ENCODE results near the gene RPL13. TPM values are rescaled to one million over a fixed set of nuclear protein-coding genes. Genes with fewer than 3 reads are reported as not detected.

The RPL13 gene
- total and polyA plus RNA-seq, 2 of the 13 experiments (the other 11 are each of a cell fraction or from before 2014, with no cell fraction given): 2,988 to 4,411 TPM

DNA sequence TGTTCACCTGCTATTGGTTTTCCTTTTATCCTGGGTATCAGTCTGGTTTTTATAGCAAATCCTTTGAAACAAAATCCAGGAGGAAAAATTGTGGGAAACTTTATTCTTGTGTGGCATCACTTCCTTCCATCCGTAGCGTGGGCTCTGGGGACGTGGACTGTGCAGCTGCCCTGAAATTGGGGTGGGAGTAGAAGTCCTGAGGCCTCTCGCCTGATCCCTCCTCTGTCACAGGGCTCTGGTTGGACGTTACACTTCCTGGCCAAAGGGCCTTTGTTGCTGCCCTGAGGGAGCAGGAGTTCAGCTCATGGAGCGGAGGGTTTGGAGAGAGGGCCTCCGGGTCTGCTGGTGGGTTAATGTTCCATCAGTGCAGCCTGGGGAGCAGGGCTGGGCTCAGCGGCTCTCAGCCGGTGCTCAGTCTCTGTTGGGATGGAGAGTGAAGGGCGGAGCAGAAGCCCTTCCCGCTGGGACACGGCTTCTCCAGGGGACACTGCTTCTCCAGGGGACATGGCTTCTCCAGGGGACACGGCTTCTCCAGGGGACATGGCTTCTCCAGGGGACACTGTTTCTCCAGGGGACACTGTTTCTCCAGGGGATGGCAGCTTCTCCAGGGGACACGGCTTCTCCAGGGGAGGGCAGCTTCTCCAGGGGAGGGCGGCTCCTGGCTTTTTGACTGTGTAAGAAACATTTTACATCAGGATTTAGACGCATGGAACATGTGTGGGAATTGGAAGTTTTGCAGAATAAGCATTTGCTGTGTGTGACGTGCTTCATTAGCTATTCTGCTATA lies 15.2 kb upstream of the RPL13 start (continued):
- TF ChIP-seq, protein P1, sequence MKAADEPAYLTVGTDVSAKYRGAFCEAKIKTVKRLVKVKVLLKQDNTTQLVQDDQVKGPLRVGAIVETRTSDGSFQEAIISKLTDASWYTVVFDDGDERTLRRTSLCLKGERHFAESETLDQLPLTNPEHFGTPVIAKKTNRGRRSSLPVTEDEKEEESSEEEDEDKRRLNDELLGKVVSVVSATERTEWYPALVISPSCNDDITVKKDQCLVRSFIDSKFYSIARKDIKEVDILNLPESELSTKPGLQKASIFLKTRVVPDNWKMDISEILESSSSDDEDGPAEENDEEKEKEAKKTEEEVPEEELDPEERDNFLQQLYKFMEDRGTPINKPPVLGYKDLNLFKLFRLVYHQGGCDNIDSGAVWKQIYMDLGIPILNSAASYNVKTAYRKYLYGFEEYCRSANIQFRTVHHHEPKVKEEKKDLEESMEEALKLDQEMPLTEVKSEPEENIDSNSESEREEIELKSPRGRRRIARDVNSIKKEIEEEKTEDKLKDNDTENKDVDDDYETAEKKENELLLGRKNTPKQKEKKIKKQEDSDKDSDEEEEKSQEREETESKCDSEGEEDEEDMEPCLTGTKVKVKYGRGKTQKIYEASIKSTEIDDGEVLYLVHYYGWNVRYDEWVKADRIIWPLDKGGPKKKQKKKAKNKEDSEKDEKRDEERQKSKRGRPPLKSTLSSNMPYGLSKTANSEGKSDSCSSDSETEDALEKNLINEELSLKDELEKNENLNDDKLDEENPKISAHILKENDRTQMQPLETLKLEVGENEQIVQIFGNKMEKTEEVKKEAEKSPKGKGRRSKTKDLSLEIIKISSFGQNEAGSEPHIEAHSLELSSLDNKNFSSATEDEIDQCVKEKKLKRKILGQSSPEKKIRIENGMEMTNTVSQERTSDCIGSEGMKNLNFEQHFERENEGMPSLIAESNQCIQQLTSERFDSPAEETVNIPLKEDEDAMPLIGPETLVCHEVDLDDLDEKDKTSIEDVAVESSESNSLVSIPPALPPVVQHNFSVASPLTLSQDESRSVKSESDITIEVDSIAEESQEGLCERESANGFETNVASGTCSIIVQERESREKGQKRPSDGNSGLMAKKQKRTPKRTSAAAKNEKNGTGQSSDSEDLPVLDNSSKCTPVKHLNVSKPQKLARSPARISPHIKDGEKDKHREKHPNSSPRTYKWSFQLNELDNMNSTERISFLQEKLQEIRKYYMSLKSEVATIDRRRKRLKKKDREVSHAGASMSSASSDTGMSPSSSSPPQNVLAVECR (CRISPR knock-in tag; IDR thresholded peaks at IDR 0.05; ENCODE audit: borderline replicate concordance): 0 out of 2 replicates have a peak, but pooled peaks have one; percentile 63
- no peak for TF ChIP-seq ZNF615 (CRISPR knock-in tag; IDR thresholded peaks at IDR 0.05; ENCODE audit: borderline replicate concordance)
- TF ChIP-seq RARA (CRISPR knock-in tag; IDR thresholded peaks at IDR 0.05): peak; percentile 57; the same call in 1 of the 2 replicates
- TF ChIP-seq ZNF674 (CRISPR knock-in tag; IDR thresholded peaks at IDR 0.05; ENCODE audit: low read depth): no peak
- TF ChIP-seq, protein P2, sequence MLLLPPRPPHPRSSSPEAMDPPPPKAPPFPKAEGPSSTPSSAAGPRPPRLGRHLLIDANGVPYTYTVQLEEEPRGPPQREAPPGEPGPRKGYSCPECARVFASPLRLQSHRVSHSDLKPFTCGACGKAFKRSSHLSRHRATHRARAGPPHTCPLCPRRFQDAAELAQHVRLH (CRISPR knock-in tag; IDR thresholded peaks at IDR 0.05; ENCODE audit: borderline replicate concordance, low read depth): 0 out of 2 replicates have a peak, but pooled peaks have one; percentile 29
- peak; percentile 83; the same call in 1 of the 3 replicates for TF ChIP-seq MXI1 (IDR thresholded peaks at IDR 0.05; ENCODE audit: borderline replicate concordance, low read depth, low read length)
- no peak; the same call in 1 of the 2 replicates for TF ChIP-seq ZNF749 (CRISPR knock-in tag; IDR thresholded peaks at IDR 0.05; ENCODE audit: borderline replicate concordance)
- no peak for TF ChIP-seq EZH2 (conservative IDR thresholded peaks at IDR 0.05; ENCODE audit: low read depth, low read length)
- TF ChIP-seq, protein P3, sequence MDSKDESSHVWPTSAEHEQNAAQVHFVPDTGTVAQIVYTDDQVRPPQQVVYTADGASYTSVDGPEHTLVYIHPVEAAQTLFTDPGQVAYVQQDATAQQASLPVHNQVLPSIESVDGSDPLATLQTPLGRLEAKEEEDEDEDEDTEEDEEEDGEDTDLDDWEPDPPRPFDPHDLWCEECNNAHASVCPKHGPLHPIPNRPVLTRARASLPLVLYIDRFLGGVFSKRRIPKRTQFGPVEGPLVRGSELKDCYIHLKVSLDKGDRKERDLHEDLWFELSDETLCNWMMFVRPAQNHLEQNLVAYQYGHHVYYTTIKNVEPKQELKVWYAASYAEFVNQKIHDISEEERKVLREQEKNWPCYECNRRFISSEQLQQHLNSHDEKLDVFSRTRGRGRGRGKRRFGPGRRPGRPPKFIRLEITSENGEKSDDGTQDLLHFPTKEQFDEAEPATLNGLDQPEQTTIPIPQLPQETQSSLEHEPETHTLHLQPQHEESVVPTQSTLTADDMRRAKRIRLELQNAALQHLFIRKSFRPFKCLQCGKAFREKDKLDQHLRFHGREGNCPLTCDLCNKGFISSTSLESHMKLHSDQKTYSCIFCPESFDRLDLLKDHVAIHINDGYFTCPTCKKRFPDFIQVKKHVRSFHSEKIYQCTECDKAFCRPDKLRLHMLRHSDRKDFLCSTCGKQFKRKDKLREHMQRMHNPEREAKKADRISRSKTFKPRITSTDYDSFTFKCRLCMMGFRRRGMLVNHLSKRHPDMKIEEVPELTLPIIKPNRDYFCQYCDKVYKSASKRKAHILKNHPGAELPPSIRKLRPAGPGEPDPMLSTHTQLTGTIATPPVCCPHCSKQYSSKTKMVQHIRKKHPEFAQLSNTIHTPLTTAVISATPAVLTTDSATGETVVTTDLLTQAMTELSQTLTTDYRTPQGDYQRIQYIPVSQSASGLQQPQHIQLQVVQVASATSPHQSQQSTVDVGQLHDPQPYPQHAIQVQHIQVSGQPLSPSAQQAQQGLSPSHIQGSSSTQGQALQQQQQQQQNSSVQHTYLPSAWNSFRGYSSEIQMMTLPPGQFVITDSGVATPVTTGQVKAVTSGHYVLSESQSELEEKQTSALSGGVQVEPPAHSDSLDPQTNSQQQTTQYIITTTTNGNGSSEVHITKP (CRISPR knock-in tag; IDR thresholded peaks at IDR 0.05; ENCODE audit: low read depth): no peak
- TF ChIP-seq PRPF4 (IDR thresholded peaks at IDR 0.05; ENCODE audit: low read depth, low read length, poor library complexity, severe bottlenecking): no peak
- TF ChIP-seq SP5 (CRISPR knock-in tag; IDR thresholded peaks at IDR 0.05; ENCODE audit: borderline replicate concordance, low read depth): peak; percentile 36; the same call in 1 of the 2 replicates
- TF ChIP-seq ZNF431 (CRISPR knock-in tag; IDR thresholded peaks at IDR 0.05; ENCODE audit: borderline replicate concordance, low read depth): no peak; the same call in 1 of the 2 replicates
- TF ChIP-seq ZNF616 (CRISPR knock-in tag; IDR thresholded peaks at IDR 0.05; ENCODE audit: low read depth): peak; percentile 28; the same call in 1 of the 2 replicates
- TF ChIP-seq, protein P4, sequence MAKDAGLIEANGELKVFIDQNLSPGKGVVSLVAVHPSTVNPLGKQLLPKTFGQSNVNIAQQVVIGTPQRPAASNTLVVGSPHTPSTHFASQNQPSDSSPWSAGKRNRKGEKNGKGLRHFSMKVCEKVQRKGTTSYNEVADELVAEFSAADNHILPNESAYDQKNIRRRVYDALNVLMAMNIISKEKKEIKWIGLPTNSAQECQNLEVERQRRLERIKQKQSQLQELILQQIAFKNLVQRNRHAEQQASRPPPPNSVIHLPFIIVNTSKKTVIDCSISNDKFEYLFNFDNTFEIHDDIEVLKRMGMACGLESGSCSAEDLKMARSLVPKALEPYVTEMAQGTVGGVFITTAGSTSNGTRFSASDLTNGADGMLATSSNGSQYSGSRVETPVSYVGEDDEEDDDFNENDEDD (CRISPR knock-in tag; IDR thresholded peaks at IDR 0.05; ENCODE audit: borderline replicate concordance): no peak; the same call in 1 of the 2 replicates
